Peyer's patch (tissue), 4 donors: ENCODE data around the gene CTSZ.

Experiments used
- POLR2A ChIP-seq, 2 donors: fragments of 450-650 bp; IDR thresholded peaks; one replicate each; pipeline ENCODE4 v1.5.1; 2017; ENCODE audit warnings: antibody characterized with exemption in 2 of 2, mild to moderate bottlenecking in 2 of 2, moderate library complexity in 2 of 2
- TF ChIP-seq, protein P1 (sequence below), 6 experiments: fragments of 450-650 bp in 4 of 6; fragments of 200-600 bp in 2 of 6; sonication (generic) in 1 of 6; IDR thresholded peaks; one replicate each; pipeline ENCODE4 v1.5.1; 2017 to 2019; ENCODE audit warnings: antibody characterized with exemption in 6 of 6, mild to moderate bottlenecking in 3 of 6, moderate library complexity in 1 of 6

- TF ChIP-seq, protein P1, sequence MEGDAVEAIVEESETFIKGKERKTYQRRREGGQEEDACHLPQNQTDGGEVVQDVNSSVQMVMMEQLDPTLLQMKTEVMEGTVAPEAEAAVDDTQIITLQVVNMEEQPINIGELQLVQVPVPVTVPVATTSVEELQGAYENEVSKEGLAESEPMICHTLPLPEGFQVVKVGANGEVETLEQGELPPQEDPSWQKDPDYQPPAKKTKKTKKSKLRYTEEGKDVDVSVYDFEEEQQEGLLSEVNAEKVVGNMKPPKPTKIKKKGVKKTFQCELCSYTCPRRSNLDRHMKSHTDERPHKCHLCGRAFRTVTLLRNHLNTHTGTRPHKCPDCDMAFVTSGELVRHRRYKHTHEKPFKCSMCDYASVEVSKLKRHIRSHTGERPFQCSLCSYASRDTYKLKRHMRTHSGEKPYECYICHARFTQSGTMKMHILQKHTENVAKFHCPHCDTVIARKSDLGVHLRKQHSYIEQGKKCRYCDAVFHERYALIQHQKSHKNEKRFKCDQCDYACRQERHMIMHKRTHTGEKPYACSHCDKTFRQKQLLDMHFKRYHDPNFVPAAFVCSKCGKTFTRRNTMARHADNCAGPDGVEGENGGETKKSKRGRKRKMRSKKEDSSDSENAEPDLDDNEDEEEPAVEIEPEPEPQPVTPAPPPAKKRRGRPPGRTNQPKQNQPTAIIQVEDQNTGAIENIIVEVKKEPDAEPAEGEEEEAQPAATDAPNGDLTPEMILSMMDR (IDR thresholded peaks at IDR 0.05) = no peak
- TF ChIP-seq POLR2A (IDR thresholded peaks at IDR 0.05) = no peak
These were observed 1.8 kb upstream of the CTSZ start for GRCh38 chr20:59008715-59009336.
